HG03558 (cell line): Measurements from ENCODE around the gene IL10RA.
"Not testable (repeated sequence)": the region's sequence is repeated elsewhere in the genome, so short reads cannot be mapped to it uniquely, and the experiment has no call there.

Experiments used
- ATAC-seq: cut with Tn5 transposase; IDR thresholded peaks from one replicate; pipeline ENCODE4 v1.9.1; 2021; ENCODE audit warnings: moderate number of reproducible peaks; ENCODE audit not compliant: unreplicated experiment; ENCODE audit errors: extremely low read depth

The IL10RA gene

GRCh38 chr11:117985953-117986887, at the start of gene IL10RA:
IL10RA (plus strand) TSS chr11:117986394; CDS start chr11:117986468, 74 bp downstream.
- ATAC-seq = peak; percentile 60

DNA sequence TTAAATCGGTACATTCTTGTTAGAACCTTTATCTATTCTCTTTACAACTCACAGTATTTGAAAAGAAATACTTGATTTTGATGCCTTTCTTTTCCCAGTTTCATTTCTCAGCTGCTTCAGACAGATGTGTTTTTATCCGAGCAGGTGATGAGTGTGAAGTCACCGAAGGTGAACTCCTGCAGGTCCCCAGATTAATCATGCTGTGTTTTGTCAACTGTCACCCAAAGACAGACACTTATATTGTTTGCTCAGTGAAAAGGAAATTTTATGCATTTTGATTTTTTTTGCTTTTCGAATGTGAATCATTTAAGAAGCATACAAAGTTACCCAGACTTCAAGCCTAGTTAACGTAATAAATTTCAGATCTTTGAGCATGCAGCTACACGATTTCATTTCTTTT, 49.2 kb upstream of the IL10RA start:
- no peak for ATAC-seq

- ATAC-seq = no peak
Measured at GRCh38 chr11:117940736-117941135, 45.5 kb upstream of the IL10RA start.

DNA sequence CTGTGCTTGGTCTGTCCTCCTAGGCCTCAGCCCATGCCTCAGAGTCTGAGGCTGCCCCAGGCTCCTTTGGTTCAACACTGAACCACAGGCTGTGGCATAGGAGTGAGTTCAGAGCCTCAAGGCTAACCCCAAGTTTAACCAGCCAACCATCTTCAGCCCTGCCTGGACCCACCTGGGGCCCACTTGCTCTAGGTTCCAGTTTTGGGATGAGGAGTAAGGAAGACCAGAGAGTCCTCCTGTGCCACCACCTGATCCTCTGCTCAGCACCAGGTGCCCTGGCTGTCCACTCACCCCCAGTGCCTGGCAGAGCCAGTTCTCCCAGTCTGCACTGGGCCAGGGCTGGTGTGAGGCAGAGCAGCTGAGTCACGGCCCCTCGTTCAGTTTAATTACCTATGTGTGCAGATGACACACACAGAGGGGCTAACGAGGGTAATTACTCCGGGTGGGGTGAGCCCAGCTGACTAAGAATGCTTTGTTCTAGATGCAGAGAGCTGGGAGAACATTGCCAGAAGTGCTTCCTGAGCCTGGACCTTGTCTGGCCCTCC, 45.0 kb upstream of the IL10RA start:
- ATAC-seq = no peak

DNA sequence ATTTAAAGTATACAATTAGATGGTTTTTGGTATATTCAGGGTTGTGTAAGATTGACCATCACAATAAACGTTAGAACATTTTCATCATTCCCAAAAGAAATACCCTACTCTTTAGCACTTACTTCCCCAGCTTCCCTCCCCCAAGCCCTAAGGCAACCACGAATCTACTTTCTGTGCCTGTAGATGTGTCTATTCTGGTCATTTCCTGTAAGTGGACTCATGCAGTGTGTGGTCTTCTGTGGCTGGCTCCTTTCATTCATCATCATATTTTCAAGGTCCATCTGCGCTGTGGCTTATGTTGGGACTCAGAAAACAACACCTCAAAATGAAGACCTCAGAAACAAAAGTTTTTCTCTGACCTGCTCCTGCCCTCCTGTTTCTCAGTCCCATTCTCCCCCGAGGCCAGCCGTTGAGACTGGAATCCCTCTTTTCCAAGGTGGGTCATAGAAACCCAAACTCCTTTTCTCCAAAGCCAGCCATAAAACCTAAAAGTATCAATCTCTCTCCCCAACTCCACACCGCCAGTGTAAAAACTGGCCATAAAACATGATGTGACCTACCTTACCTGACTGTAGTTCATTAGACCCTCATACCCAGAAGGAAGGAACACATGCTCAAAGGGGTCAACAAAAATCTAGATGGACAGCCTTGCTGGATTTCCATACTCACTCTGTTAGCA, 44.1 kb upstream of the IL10RA start:
- ATAC-seq = no peak

GRCh38 chr11:117944554-117944953, 41.6 kb upstream of the IL10RA start:
- ATAC-seq = no peak

DNA sequence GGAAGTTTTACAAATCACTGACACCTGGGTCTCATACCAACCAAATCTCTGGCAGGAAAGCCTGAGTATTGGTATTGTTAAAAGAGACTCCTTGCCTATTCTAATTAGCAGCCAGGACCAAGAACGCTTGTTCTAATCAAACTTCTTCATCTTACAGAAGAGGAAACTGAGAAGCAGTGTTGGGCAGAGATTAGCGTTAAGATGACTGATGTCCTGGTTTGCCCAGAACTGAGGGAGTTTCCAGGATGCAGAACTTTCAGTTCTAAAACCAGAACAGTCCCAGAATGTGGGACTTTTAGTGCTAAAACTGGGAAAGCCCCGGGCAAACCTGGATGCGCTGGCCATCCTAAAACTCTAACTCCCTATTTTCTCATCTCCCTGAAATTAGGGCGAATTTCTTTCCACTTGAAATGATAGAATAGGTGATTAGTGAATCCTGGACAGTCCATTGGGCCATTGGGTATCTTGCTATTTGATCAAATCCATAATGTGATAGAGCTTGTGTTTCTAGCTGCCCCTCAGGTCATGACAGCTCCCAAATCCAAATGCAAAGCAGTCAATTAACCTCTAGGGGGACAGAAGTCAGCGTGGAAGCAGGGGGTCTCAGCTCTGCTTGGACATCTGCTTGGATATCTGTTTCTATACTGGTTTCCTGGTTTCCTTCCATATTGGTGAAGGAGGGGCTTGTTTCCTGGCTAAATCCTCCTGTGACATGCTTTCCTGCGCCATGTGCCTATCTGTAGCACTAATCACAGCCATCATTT, 41.0 kb upstream of the IL10RA start:
- no peak for ATAC-seq

DNA sequence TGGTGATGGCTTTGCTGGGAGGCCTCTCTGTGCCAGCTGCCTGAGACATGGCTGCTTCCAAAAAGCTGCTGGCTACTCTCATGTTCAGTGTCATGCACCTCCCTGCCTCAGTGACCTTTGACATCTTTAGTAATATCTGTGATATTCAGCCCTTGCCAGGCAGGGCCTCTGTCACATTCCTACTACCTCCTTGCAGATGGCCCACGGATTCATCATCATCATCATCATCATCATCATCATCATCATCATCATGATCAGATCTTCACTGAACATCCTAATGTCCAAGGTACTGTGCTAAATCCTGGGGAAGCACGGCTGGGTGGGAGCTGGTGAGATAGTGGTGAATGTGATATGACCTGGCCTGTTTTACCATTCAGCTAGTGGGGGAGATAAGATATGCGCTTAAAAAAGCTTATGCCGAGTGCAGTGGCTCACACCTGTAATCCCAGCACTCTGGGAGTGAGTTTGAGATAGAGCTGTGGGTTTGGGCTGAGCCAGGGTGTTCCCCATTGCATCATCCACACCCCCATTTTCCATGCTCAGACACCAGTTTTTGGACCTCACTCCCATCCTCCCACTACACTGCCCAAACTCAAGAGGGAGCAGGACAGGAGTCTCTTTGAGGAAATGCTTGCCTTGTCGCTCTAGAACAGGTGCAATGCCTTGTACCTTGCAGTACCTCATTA, 39.9 kb upstream of the IL10RA start:
- no peak for ATAC-seq

- no peak for ATAC-seq
Measured at GRCh38 chr11:117946842-117947526, 39.2 kb upstream of the IL10RA start.

- not testable (repeated sequence) for ATAC-seq
Measured at GRCh38 chr11:117947751-117948150, 38.4 kb upstream of the IL10RA start.

DNA sequence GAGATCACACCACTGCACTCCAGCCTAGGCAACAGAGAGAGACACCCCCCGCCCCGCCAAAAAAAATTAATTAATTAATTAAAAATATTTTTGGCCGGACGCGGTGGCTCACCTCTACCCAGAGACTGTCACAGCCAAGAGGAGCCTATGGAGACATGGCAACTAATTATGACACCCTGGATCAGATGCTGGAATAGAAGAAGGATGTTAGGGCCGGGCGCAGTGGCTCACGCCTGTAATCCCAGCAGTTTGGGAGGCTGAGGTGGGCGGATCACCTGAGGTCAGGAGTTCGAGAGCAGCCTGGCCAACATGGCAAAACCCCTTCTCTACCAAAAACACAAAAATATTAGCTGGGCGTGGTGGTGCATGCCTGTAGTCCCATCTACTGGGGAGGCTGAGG, 37.7 kb upstream of the IL10RA start:
- not testable (repeated sequence) for ATAC-seq

GRCh38 chr11:117949062-117949461, 37.1 kb upstream of the IL10RA start:
- no peak for ATAC-seq

GRCh38 chr11:117950301-117950700, 35.9 kb upstream of the IL10RA start:
- no peak for ATAC-seq

- no peak for ATAC-seq
Measured at GRCh38 chr11:117950993-117951961, 34.9 kb upstream of the IL10RA start.

GRCh38 chr11:117953024-117953671, 33.0 kb upstream of the IL10RA start:
- ATAC-seq = no peak

DNA sequence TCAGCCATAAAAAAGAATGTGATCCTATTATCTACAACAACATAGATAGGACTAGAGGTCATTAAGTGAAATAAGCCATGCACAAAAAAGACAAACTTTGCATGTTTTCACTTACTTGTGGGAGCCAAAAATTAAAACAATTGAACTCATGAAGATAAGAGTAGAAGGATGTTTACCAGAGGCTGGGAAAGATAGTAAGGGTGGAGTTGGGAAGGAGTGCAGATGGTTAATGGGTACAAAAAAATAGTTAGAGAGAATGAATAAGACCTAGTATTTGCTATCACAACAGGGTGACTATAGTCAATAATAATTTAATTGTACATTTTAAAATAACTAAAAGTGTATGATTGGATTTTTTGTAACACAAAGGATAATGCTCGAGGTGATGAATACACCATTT, 27.2 kb upstream of the IL10RA start:
- no peak for ATAC-seq

DNA sequence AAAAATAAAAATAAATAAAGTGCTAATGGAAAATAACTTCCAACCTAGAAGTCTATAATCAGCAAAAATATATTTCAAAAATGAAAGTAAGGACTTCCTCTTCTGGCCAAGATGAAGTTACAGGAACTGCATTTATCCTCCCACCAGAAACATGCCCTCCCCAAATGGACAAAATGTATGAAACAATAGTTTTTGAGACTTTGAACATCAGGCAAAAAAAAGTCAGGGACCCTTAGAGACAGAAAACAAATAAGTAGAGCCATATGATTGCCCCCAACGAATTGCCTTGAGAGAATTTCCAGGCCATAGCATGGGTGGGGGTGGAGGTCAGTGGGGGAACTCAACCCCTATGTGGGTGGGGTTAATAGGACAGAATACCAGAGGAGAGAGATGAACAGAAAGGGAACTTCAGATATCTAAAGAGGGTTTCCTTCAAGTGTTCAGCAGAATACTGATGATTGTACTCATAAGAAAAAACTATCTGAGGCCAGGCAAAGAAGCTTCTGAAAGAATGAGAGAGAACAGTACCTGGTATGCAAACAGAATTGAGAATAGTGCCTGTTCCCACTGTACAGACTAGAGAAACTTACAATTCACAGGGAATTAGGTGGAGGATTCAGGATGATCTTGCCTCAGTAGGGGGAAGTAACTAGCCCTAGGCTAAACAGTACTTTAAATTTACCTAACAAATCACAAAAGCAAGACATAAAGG, 26.6 kb upstream of the IL10RA start:
- no peak for ATAC-seq
